Stimulated activated CD8-positive, alpha-beta memory T cell treated with anti-CD3 and anti-CD28 coated beads, Interleukin-4, amount 100 ng/mL, for 4 hours (primary cell): ENCODE data around the gene SCN2B.

ENCODE experiments used
- DNase-seq, 2 donors: peaks; one replicate each; pipeline ENCODE4 v3.0.0-alpha.2; 2020; ENCODE audit warnings: low read depth in 2 of 2, low spot score in 1 of 2

Gene SCN2B

GRCh38 chr11:118175993-118176777, at the start of gene SCN2B:
SCN2B (minus strand) TSS chr11:118176639; CDS start chr11:118176431, 208 bp downstream.
- DNase-seq, result no peak

GRCh38 chr11:118224511-118225188, 48.2 kb upstream of the SCN2B start, which contains the start of gene JAML:
JAML (minus strand) TSS chr11:118225011; CDS start chr11:118214866, 10,145 bp downstream.
- DNase-seq, result no peak

DNA sequence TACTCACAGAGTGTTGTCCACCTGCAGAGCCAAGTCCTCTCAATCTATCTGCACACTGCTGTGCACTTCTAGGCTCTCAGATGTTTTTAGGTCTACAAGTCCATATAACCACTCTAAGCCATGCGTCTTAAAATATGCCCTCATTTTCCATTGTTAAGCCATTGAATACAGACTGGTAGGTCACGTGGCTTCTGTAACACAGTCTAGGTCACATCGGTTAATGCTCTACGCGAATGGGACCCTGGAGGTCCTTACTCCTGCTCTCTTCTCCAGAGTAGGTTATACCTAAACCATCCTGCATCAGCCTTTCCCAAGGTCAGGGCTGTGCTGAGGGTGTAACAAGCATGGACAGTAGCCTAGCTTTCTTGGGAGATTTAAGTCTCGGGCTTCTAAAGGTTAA, 47.6 kb upstream of the SCN2B start:
- DNase-seq, result no peak

DNA sequence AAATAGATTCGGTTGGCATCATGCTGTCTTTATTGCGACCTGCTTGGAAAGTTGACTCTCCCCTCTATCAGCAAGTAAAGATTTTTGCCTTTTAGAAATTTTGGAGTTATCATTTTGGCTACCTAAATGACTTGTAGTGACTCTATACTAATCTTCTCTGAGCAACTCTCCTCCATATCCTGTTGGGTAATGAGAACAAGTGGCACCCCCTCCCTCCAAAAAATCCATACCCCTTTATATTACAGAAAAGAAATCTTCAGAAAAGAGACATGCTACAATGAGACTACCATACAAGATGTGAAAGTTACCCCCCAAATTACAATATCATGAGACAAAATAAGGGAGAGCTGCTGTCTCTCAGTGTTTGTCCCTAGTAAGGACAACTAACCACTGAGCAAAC, 47.1 kb upstream of the SCN2B start:
- DNase-seq, result no peak

DNA sequence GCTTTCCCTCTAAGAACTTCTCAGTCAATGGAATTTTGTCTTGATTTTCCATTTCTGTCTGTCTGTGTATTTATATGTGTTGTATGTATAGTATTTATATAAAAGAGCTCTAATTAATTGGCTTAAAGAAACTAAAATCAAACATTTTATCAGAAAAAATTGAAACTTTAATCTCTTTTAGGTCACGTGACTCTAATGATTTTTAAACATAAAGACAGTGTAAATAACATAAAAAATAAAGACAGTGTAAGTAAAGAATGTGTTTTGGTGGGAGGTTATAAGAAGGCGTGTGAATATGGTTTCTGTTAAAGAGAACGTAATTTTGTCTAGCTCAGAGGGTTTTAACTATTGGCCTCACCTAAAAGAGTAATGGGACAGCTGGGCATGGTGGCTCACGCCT, 46.0 kb upstream of the SCN2B start:
- no peak for DNase-seq

GRCh38 chr11:118221419-118221818, 45.0 kb upstream of the SCN2B start:
- no peak for DNase-seq

- no peak for DNase-seq
Observed at GRCh38 chr11:118219732-118220131, 43.3 kb upstream of the SCN2B start.

- no peak for DNase-seq
Observed at GRCh38 chr11:118219244-118219643, 42.8 kb upstream of the SCN2B start.

GRCh38 chr11:118217575-118217974, 41.1 kb upstream of the SCN2B start:
- no peak for DNase-seq

- DNase-seq, result peak in 1 of 2 donors; percentile 40
Observed at GRCh38 chr11:118216621-118217481, 40.4 kb upstream of the SCN2B start.

DNA sequence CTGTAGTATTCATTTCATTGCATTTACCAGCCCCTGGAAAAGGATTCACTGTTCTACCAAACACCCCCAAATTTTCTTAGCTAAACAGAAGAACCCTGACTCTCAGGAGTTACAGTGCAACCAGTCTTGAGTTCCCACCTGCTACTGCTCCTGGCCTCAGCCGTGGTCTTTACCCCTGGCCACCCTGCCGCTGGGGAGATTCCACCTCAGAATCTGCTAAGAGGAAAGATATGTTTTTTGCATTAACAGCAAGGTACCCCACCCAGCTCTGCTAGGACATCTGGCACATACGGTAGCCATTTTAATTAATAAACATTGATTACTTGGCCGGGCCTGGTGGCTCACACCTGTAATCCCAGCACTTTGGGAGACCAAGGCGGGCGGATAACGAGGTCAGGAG, 39.3 kb upstream of the SCN2B start:
- DNase-seq, result no peak

- no peak for DNase-seq
Observed at GRCh38 chr11:118215262-118215661, 38.8 kb upstream of the SCN2B start.

GRCh38 chr11:118214210-118214914, 37.9 kb upstream of the SCN2B start:
- DNase-seq, result no peak

DNA sequence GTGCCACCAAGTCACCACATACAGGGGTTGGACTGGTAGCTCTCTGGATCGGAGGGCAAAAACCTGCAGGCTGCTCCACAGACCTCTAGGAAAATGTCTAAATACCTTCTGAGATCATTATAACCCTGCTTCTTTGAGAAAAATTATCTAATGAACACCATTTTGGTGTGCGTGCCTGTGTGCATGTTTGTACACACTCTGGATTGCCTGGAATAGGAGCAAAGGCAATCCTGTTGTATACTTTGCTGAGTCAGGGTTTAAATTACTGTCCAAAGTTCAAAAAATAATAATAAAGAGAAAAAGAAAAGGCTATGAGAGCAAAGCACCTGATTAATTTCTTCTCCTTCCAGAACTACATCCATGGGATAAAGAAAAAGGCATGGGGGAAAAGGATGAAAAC, 37.3 kb upstream of the SCN2B start:
- DNase-seq, result no peak

DNA sequence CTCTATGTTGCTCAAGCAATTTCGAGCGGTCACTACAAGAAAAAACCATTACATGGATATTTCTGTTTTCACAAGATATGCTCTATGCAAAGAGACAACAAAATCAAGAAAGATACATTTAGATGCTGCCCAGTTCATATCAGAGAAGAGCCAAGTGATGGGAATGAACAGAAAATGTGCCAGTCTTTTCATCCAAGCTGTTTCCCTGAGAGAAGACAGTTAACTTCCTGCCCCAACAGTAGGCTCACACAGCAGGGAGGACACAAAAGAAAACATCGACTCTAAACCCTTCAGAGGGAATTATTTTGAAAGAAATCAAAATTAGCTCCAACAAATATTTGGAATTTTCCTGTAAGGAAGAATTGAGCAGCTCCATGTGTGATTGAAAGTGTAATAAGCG, 36.8 kb upstream of the SCN2B start:
- DNase-seq, result no peak

DNA sequence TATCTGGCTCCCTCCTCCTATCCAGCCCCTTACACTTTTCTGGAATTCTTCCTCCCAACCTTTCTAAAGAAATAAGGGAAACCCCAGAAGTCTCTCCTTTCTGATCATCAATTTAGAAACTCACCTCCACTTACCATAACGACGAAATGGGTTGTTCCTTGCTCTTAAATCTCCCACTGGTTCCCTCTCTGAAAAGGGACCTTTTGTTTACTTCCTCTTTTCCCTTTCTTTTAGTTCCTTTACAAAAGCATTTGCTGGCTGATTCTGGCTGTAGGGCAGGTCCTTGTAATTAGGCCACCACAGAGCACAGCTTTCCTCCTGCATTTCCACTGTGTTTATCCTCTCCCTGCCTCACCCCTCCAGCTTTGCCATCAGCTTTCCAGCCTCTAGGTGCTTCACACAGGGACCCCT, 36.3 kb upstream of the SCN2B start:
- DNase-seq, result no peak

GRCh38 chr11:118212131-118212725, 35.8 kb upstream of the SCN2B start:
- DNase-seq, result no peak

DNA sequence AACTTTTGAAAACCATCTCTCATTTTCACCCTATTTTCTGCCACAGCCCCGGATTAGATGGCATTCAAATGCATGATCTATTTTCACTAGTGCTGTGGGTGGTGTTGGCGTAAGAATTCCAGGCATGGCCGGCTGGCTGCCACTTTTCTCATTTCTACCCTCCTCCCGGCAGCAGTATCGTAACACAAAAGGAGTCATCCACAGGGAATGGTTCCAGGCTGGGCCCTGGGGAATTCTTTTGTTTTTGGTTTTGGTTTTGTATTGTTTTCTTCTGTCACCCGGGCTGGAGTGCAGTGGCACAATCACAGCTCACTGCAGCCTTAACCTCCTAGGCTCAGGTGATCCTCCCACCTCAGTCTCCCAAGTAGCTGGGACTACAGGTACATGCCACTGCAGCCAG, 34.6 kb upstream of the SCN2B start:
- no peak for DNase-seq

DNA sequence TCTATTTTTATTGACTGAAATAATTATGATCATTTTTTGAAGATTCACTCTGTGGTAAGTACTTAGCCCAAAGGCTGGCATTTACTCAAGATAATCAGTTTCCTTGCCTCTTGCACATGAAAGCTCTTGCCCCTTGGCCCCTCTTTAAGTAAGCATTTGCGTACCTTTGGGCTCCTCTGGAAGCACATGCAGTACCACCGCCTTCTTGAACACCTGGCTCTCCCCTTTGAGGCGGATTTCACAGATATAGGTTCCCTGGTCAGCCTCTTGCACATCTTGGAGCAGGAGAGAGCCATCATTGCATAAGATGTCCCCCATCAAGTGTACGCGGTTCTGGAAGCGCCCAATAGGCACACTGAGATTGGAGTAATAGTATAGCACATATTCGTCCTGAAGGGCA, 33.9 kb upstream of the SCN2B start:
- DNase-seq, result no peak

GRCh38 chr11:118209033-118209432, 32.6 kb upstream of the SCN2B start:
- no peak for DNase-seq

DNA sequence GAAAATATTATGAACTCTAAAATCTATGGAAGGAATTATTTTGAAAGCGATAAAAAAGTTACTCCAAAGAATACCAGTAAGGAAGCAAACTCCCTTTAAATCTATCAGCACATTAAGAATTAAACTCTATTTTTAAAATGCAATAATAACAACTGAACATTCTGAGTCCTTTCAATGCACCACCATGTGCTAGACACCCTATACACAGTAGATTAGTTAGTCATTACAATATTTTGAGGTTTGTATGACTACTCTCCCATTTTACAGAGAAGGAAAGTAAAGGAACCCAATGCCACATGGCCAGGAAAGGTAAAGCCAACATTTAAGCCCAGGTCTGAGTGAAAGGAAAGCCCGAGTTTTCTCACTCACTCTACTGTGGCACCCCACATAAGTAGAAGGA, 30.6 kb upstream of the SCN2B start:
- no peak for DNase-seq
